T-helper 1 cell treated with Interleukin-12 subunit alpha and Interleukin-12 subunit beta and Interleukin-4 antibody, amounts not matched to agents 30 ng/mL and 1 ng/mL, for 36 hours (primary cell): ENCODE data around the gene REV3L. TPM values are rescaled to one million over a fixed set of nuclear protein-coding genes. Genes with fewer than 3 reads are reported as not detected.
"Not testable (repeated sequence)": the region's sequence is repeated elsewhere in the genome, so short reads cannot be mapped to it uniquely, and the experiment has no call there.

ENCODE experiments used
- intact Hi-C: fragments of 100-400 bp; cut with micrococcal nuclease; formaldehyde crosslinking; loops from one replicate; pipeline ENCODE4 v1.15.1; 2024
- total RNA-seq: library from RNA; stranded (reverse); gene quantifications from 2 replicates; pipeline ENCODE4 v1.2.3, GENCODE V29; 2022

The REV3L gene, protein sequence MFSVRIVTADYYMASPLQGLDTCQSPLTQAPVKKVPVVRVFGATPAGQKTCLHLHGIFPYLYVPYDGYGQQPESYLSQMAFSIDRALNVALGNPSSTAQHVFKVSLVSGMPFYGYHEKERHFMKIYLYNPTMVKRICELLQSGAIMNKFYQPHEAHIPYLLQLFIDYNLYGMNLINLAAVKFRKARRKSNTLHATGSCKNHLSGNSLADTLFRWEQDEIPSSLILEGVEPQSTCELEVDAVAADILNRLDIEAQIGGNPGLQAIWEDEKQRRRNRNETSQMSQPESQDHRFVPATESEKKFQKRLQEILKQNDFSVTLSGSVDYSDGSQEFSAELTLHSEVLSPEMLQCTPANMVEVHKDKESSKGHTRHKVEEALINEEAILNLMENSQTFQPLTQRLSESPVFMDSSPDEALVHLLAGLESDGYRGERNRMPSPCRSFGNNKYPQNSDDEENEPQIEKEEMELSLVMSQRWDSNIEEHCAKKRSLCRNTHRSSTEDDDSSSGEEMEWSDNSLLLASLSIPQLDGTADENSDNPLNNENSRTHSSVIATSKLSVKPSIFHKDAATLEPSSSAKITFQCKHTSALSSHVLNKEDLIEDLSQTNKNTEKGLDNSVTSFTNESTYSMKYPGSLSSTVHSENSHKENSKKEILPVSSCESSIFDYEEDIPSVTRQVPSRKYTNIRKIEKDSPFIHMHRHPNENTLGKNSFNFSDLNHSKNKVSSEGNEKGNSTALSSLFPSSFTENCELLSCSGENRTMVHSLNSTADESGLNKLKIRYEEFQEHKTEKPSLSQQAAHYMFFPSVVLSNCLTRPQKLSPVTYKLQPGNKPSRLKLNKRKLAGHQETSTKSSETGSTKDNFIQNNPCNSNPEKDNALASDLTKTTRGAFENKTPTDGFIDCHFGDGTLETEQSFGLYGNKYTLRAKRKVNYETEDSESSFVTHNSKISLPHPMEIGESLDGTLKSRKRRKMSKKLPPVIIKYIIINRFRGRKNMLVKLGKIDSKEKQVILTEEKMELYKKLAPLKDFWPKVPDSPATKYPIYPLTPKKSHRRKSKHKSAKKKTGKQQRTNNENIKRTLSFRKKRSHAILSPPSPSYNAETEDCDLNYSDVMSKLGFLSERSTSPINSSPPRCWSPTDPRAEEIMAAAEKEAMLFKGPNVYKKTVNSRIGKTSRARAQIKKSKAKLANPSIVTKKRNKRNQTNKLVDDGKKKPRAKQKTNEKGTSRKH (N-terminal part only)
- total RNA-seq = 16.7 and 17.9 TPM in 2 replicates

DNA sequence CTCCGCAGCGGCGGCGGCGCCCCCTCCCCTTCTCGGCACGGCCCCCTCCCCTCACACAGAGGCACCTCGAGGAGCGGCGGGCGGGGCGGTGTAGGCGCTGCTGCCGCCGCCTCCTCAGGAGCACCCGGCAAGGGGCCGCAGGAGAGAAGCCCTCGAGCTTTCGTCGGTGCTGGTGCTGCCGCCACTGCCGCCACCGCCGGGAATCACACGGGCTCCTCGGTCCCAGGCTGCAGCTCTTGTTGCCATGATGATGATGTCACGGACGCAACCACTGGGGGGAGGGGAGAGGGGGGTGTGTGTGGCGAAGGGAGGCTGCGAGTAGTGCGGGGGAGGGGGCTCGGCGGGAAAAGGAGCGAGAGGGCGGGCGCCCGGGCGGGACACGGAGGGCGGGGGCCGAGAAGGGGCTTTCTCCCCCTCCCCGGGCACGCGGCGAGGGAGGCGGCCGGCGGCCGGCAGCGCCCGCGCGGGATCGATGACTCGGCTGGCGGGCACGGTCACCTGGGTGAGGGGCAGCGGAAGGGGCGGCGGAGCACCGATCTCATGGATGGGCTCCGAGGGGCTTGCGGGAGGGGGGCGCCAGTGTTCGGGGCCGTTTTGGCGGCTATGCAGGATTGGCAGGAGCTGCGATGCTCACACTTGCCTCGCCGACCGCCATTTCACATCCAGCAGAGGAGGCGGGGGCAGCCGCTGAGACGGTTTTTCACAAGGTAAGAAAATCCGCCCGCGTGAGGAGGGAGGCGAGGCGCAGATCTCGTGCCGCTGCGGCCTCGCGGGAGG lies at the start of gene REV3L:
TSS of gene REV3L (minus strand) at position 260 of the 777 bp plus-strand sequence. CDS start 330 bp downstream, outside the sequence.
- intact Hi-C loops = loop anchor here (1.0 to 5.0 kb wide), 12 partner anchors 76 to 668 kb away; partner anchors contain the start of genes CDK19, FAM229B, FYN and SLC16A10

DNA sequence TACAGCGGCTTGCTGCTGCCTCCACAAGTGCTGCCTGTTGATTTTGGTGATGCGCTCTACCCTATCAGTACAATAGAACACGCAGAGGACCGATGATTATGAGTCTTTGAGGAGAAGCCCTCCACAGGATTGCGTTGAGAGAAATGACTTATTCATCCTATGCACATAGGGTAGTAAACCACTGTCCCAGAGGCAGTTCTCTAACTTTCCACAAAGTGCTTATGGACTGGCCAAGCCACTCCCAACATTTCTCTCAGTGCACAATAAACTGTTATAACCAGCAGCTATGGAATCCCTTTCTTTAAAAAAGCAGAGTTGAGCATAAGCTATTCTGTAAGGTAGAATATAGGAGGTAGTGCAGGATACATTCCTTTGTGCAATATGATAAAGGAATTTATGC lies 48.2 kb upstream of the REV3L start:
- intact Hi-C loops = no loop called here

DNA sequence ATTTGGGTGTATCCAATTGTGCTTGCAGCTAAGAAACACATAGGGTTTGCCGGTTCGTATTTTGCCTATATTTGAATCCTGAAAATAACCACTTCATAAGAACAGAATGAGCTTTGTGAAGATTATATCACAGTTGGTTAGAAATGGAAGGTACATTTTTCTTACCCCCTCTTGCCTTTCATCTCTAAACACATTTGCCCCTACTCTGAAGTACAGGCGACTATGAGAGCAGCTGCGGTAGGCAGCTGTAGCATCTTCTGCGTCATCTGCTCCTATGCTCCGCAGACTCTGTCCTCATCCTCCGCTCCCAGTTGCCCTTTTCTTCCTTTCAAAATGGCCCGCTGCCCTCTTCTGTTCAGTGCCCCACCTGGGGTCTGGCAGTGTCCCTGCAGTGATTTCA lies 47.6 kb upstream of the REV3L start:
- intact Hi-C loops = no loop called here

DNA sequence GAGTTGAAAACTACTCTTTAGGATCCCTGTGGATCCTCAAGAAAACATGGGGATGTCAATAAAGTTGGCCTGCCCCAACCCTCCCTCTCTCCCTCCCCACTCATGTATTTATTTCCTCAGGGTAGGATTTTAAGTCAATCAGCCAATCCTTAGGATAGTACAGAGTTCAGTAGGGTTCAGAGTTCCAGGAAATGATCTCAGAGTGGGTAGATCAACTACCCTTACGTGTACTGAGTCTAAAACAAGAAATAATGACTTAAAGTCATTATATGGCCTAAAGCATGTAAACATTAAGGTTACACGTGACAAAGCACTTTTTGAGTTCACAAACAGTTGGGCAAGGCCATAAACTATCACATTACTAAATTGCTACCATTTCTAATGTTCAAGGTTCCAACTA lies 47.2 kb upstream of the REV3L start:
- intact Hi-C loops = no loop called here

DNA sequence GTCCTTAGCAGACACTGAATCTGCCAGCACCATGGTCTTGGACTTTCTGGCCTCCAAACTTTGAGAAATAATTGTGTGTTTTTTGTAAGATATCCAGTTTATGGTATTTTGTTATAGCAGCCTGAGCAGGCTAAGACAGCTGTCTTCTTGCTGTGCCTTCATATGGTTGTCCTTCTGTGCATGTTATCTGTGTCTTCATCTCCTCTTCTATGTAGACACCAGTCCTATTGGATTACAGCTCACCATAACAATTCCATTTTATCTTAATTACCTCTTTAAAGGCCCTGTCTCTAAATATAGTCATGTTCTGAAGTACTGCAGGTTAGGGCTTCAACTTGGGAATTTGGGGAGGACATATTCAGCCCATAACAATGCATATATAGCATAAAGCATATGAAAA lies 44.3 kb upstream of the REV3L start:
- intact Hi-C loops = no loop called here

DNA sequence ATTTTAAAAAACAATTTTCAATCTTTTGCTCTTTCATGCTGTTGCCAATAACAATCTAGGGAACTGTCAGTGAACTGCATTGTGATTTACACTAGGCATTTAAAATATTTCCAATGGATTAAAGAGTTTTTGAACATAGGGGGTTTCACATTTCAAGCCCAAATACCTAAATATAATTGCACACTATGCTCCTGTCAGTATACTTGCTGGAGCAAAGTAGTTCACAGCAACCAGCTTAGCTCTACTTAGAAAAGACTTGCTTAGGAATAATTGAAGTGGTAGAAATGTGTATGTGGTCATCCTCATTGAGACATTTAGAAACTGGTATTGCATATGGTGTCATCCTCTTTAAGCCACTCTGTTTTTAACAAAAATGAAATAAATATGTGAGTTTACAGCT lies 41.7 kb upstream of the REV3L start:
- intact Hi-C loops = no loop called here

DNA sequence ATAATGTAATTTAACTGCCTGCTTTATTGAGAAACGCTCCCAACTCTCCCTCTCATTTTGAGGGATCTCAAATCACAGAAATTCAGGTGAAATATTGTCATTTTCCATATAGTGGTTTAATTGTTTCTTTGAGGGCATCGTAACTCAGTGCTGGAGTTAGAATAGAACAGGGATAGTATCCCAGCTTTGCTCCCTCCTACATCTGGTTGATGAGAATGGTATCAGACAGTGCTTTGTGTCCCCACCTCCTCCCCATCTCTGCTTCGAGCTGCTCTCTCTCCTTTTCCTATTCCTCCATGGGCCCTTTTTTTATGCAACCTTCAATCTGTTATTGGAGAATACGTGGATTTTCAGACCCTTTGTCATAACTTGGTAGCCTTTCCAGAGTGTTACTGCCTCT lies 41.2 kb upstream of the REV3L start:
- intact Hi-C loops = no loop called here

DNA sequence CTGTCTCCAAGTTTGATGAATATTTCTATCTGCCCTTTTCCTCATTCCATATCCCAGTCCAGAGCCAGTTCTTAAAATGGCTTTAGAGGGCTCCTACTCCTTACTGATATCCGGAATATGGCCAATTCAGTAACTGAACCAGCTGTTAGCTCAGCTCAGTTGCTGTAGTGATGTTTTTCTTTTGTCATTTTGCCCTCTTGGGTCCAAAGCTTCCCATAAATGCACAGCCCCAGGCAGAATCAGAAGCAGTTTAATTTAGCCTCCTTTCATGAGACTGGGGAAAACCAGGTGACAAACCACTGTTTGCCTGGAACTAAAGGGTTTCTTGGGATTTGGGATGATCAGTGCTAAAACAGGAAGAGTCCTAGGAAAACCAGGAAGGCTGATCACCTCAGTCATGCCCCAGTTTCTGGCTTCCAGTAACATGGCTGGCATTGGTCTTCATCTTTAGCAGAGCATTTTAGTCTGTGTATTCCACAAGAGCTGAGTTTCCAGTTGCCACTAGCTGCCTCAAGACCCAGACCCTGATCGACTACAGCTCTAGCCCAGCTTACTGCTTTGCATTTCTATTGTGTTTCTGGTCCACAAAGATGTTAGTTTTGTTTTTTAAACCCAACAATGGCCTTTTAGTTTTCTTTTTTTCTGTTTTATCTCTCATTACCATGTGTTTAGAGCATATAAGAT lies 40.6 kb upstream of the REV3L start:
- intact Hi-C loops = no loop called here

DNA sequence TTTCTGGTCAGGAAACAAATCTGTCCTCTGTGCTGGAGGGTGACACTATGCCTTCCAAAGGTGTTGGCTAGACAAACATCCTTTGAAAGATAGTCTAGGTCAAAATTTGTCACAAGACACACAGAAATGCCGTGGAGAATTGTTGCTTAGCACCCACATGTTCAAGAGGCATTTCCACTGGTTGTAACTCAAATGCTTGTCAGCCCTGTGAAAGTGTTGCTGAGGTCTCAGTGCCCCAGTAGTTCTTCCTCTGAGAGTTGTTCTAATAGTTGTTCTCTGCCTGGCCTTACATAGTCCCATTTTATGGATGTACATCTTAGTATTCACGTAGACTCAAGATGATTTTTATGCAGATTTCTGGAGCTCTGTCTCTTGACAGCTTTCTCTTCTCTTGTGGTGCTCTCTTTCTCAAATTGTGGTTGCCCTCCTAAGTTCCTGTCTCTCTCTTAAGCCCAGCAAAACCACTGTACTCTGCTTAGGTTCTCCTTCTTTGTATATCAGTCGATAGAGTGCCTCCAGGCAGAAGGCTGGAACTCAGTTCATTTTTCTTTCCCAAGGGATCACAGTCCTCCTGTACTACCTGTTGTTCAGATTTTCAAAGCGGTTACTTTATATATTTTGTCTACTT lies 39.5 kb upstream of the REV3L start:
- intact Hi-C loops = loop anchor here (1.0 kb wide), 2 partner anchors 11 to 38 kb away; no protein-coding TSS in a partner anchor

DNA sequence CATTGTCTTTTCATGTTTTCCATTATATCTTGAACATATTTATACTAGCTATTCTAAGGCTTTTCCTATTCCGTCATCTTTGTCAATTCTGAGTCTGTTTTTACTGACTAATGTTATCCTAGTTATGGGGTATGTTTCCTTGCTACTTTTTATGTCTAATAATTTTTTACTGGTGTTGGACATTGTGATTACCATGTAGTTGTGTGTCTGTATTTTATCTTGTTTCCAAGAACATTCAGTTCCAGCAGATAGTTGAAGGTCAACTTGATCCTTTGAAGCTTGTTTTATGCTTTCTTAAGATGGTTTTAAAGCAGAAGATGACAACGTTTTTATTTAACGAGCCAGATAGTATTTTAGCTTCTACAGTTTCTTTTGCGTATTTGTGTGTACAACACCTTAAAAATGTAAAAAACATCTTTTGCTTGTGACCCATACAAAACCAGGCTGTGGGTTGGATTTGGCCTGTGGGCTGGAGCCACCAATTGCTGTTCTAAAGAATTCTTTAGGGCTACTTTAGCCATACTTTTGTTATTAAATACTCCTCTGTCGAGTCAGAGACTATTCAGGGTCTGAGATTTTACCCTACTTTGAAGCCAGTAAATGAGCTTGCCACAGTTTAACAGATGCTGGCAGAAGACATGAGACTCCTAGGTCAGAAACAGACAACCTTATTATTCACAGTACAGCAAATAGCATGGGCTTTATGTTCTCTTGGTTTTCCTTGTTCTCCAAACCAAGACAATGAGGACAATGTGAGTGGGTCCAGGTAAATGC lies 38.7 kb upstream of the REV3L start:
- intact Hi-C loops = loop anchor here (1.0 kb wide), 2 partner anchors 12 to 37 kb away; no protein-coding TSS in a partner anchor

DNA sequence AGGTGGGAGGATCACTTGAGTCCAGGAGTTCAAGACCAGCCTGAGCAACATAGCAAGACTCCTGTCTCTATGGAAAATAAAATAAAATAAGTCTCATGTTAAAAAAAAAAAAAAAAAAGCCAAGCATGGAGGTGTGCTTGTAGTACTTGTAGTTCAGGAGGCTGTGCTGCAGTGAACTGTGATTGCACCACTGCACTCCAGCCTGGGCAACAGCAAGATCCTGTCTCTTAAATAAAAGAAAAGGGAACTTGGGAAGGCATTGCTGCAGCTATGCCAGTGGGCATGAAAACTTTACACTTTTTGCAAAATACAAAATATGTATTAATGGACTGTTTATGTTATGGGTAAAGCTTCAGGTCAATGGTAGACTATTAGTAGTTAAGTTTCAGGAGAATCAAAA lies 37.5 kb upstream of the REV3L start:
- intact Hi-C loops = no loop called here

DNA sequence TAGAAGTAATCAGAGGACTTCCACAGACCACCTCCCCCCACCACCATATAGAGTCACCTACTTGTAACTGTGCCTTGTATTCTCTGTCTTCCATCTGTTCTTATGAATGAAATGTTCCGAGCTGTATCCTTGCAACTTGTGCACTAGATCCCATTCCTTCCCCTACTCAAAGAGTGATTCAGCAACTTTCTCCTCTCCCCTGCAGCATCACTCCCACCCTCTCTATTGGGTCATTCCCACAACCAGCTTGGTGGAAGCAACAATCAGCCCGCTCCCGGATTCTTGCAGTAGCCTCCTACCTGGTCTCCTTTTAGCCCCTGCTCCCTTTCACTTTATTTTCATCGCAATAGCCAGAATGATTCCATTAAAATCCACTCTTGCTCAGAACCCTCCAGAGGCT lies 34.9 kb upstream of the REV3L start:
- intact Hi-C loops = no loop called here

DNA sequence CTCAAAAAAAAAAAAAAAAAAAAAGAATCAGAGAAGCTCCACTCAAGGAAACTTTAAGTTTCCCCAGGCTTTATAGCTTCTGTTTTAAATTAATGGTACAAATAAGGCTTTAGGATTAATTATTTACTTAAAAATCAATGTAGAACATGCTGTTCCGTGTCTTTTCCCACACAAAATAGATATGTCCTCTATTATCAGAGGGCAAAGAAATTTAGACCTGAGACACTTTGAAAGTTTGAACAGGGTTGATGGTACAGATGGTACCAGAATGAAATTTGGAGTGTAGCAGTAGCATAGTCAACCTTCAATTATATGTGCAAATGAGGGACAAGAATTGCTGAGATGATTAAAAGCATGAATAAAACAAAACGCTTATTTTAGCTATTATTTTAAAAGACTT lies 32.2 kb upstream of the REV3L start:
- intact Hi-C loops = no loop called here

DNA sequence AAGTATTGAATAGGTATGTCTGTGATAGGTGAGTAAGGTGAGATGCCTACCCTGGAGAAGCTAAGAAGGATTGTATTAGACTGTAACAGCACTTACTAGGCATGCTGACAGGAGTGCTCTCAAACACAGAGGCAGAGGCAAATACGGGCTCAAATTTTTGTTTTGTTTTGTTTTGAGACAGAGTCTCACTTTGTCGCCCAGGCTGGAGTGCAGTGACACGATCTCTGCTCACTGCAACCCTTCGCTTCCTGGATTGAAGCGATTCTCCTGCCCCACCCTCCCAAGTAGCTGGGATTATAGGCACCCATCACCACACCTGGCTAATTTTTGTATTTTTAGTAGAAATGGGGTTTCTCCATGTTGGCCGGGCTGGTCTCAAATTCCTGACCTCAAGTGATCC lies 31.5 kb upstream of the REV3L start:
- intact Hi-C loops = not testable (repeated sequence)

DNA sequence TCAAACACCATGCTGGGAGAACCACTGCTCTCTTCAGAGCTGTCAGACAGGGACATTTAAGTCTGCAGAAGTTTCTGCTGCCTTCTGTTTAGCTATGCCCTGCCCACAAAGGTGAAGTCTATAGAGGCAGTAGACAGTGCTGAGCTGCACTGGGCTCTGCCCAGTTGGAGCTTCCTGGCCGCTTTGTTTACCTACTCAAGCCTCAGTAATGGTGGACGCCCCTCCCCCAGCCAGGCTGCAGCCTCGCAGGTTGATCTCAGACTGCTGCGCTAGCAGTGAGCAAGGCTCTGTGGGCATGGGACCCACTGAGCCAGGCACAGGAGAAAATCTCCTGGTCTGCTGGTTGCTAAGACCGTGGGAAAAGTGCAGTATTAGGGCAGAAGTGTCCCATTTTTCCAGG lies 24.2 kb upstream of the REV3L start:
- intact Hi-C loops = not testable (repeated sequence)

DNA sequence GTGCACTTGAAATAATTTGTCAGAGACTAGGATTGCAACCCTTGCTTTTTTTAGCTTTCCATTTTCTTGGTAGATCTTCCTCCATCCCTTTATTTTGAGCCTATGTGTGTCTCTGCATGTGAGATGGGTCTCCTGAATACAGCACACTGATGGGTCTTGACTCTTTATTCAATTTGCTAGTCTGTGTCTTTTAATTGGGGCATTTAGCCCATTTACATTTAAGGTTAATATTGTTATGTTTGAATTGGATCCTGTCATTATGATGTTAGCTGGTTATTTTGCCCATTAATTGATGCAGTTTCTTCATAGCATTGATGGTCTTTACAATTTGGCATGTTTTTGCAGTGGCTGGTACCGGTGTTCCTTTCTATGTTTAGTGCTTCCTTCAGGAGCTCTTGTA lies 22.5 kb upstream of the REV3L start:
- intact Hi-C loops = not testable (repeated sequence)

DNA sequence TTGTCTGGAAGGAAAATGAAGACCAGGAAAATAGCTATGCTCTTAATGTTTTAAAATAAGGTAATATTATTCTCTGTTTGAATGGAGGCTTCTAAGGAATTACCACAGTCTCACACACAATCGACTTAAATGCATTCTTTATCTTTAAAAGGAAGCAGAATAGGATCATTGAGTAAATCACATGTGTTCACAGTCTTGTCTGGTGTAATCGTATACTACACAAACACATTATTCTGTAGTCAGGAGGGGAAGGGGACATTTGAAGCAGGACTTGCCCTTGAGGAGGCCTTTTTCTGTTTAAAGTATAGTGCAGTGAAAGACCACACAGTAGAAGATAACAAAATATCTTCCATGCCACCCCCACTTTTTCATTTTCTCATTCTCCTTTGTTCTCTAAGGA lies 20.6 kb upstream of the REV3L start:
- intact Hi-C loops = no loop called here

DNA sequence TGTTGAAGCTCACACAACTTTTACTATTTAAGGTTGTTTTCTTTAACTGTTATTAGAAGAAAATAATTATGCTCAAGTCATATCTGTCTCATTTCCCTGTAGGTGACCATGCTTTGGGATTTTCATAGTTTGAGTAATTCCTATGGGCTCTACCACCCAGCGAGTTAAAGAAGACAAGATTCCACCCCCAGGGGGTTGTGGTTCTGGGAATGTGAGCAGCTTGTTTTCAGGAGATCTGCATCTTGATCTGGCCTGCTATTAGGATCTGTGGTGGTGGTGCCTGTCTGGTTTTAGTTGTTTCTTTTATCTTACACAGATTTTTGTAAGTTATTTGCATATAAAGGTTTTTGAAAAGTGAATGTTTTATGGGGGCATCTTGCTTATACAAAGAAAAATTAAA lies 20.2 kb upstream of the REV3L start:
- intact Hi-C loops = no loop called here

DNA sequence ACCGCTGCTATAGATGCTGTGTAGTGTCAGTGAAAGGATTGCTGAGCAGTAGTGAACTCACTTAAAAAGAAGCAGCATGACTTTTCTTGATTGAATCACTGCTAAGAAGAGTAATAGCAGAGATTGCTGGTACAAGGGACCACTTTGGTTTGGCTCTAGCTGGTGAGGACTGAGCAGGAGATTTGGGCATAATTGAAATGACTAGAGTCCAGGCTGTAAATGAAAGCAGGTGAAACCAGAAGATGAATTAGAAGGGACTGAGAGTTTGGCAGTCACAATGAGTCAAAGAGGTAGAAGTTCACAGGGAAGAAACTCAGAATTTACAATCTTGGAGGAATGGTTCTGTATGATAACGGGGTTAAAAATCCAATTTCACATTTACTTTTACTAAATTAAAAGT lies 19.1 kb upstream of the REV3L start:
- intact Hi-C loops = no loop called here
